Mesendoderm (in vitro differentiated cells): ENCODE measurements around the gene TRAM2.

ENCODE experiments used
- DNase-seq: peaks from one replicate; pipeline ENCODE4 v3.0.0; 2013
- H2AK5ac ChIP-seq: 2 replicates; pipeline ENCODE4 v1.6.1; 2013; ENCODE audit warnings: low read length, inconsistent platforms
- H2BK120ac ChIP-seq: 2 replicates; pipeline ENCODE4 v1.6.1; 2013; ENCODE audit warnings: low read depth, mild to moderate bottlenecking, low read length, moderate library complexity, mixed read lengths
- H2BK15ac ChIP-seq: replicated peaks from 2 replicates; pipeline ENCODE4 v1.6.1; 2013; ENCODE audit warnings: low read depth, mild to moderate bottlenecking, moderate library complexity
- H2BK5ac ChIP-seq: 2 replicates; pipeline ENCODE4 v1.6.1; 2013; ENCODE audit warnings: low read length, inconsistent platforms
- H3K18ac ChIP-seq: 2 replicates; pipeline ENCODE4 v1.6.1; 2013; ENCODE audit warnings: mild to moderate bottlenecking, low read length, mixed read lengths
- H3K23ac ChIP-seq: one replicate; pipeline ENCODE4 v1.6.1; 2013; ENCODE audit warnings: low read length
- H3K27ac ChIP-seq: 2 replicates; pipeline ENCODE4 v1.5.1; 2013; ENCODE audit warnings: low read depth, mild to moderate bottlenecking, inconsistent platforms, low read length, moderate library complexity
- H3K27me3 ChIP-seq: 2 replicates; pipeline ENCODE4 v1.6.1; 2013; ENCODE audit warnings: low read length, control low read depth, mild to moderate bottlenecking, inconsistent platforms; ENCODE audit not compliant: insufficient read depth, poor library complexity
- H3K36me3 ChIP-seq: 2 replicates; pipeline ENCODE4 v1.6.1; 2013; ENCODE audit warnings: low read length, inconsistent platforms; ENCODE audit not compliant: control insufficient read depth, insufficient read depth
- H3K4ac ChIP-seq: one replicate; pipeline ENCODE4 v1.6.1; 2013; ENCODE audit warnings: low read depth, mild to moderate bottlenecking, low read length, moderate library complexity
- H3K4me1 ChIP-seq: 2 replicates; pipeline ENCODE4 v1.6.1; 2013; ENCODE audit warnings: low read depth, low read length, inconsistent platforms; ENCODE audit not compliant: control insufficient read depth
- H3K4me2 ChIP-seq: 2 replicates; pipeline ENCODE4 v1.6.1; 2013; ENCODE audit warnings: low read length
- H3K4me3 ChIP-seq: 2 replicates; pipeline ENCODE4 v1.5.1; 2013; ENCODE audit warnings: mild to moderate bottlenecking, low read length
- H3K56ac ChIP-seq: one replicate; pipeline ENCODE4 v1.6.1; 2013; ENCODE audit warnings: low read length
- H3K79me1 ChIP-seq: 2 replicates; pipeline ENCODE4 v1.6.1; 2013; ENCODE audit warnings: low read length, inconsistent platforms
- H3K79me2 ChIP-seq: 2 replicates; pipeline ENCODE4 v1.6.1; 2013; ENCODE audit warnings: mild to moderate bottlenecking, low read length; ENCODE audit not compliant: control insufficient read depth, insufficient read depth
- H3K9ac ChIP-seq: 2 replicates; pipeline ENCODE4 v1.6.1; 2013; ENCODE audit warnings: low read length, inconsistent platforms
- H4K5ac ChIP-seq: one replicate; pipeline ENCODE4 v1.6.1; 2013; ENCODE audit warnings: low read length
- H4K8ac ChIP-seq: one replicate; pipeline ENCODE4 v1.6.1; 2013; ENCODE audit warnings: low read depth, mild to moderate bottlenecking, control low read depth, low read length, moderate library complexity
- WGBS: extraction: QIAGEN DNeasy Blood & Tissue Kit; methylation state at CpG from one replicate; pipeline ENCODE4 v1.1.7; 2013; ENCODE audit warnings: low lambda C conversion rate, missing lambda C conversion rate; ENCODE audit not compliant: insufficient coverage; ENCODE audit errors: extremely low coverage; 5-methylcytosine and 5-hydroxymethylcytosine counted together

TRAM2 gene

GRCh38 chr6:52517502-52518278, 59.2 kb downstream of the TRAM2 start:
- WGBS: no CpG with 5 or more reads among the region's 14 CpGs
- peak overlapping the region; percentile 79 for H3K4ac ChIP-seq
- no peaks in the 10 kb centered on the region for H3K36me3 ChIP-seq
- no peaks in the 10 kb centered on the region for H3K27me3 ChIP-seq
- H2AK5ac ChIP-seq: peak overlapping the region; percentile 58
- H4K8ac ChIP-seq: no peak overlapping the region
- peak overlapping the region; percentile 42 for H3K18ac ChIP-seq
- peak overlapping the region; percentile 92 for H3K27ac ChIP-seq
- H2BK5ac ChIP-seq: peak overlapping the region; percentile 93
- H4K5ac ChIP-seq: peak overlapping the region; percentile 68
- peaks cover 5% of the 10 kb centered on the region for H3K79me1 ChIP-seq
- no peaks in the 10 kb centered on the region for H3K79me2 ChIP-seq
- H2BK120ac ChIP-seq: peak overlapping the region; percentile 48
- H3K23ac ChIP-seq: no peak overlapping the region
- no peak overlapping the region for H3K4me3 ChIP-seq
- peak overlapping the region; percentile 57 for H3K9ac ChIP-seq
- H3K4me2 ChIP-seq: no peak overlapping the region
- DNase-seq: peak; percentile 97
- H3K56ac ChIP-seq: peak overlapping the region; percentile 82
- no peak overlapping the region for H2BK15ac ChIP-seq
- H3K4me1 ChIP-seq: peaks cover 11% of the 10 kb centered on the region

GRCh38 chr6:52516943-52517342, 59.9 kb downstream of the TRAM2 start:
- Histone ChIP-seq H2AK5ac (no peak overlapping the region), H2BK5ac (no peak overlapping the region), H3K79me1 (peaks cover 5% of the 10 kb centered on the region), H3K36me3 (no peaks in the 10 kb centered on the region), H3K4me2 (no peak overlapping the region), H2BK15ac (no peak overlapping the region), H3K4me3 (no peak overlapping the region), H3K23ac (no peak overlapping the region), H3K27me3 (no peaks in the 10 kb centered on the region), H3K9ac (no peak overlapping the region), H3K79me2 (no peaks in the 10 kb centered on the region), H3K18ac (peak overlapping the region; percentile 3), H3K27ac (no peak overlapping the region), H3K56ac (no peak overlapping the region), H4K5ac (no peak overlapping the region), H4K8ac (no peak overlapping the region), H3K4ac (no peak overlapping the region), H2BK120ac (no peak overlapping the region), H3K4me1 (peaks cover 11% of the 10 kb centered on the region)
- no peak for DNase-seq
- no CpG with 5 or more reads among the region's 3 CpGs for WGBS

GRCh38 chr6:52516269-52516668, 60.6 kb downstream of the TRAM2 start:
- no peak overlapping the region for H3K23ac ChIP-seq
- H3K27me3 ChIP-seq: no peaks in the 10 kb centered on the region
- H2BK5ac ChIP-seq: no peak overlapping the region
- H3K9ac ChIP-seq: no peak overlapping the region
- no peak overlapping the region for H2BK15ac ChIP-seq
- peaks cover 11% of the 10 kb centered on the region for H3K4me1 ChIP-seq
- H3K4me2 ChIP-seq: no peak overlapping the region
- DNase-seq: no peak
- no peak overlapping the region for H2BK120ac ChIP-seq
- H4K5ac ChIP-seq: no peak overlapping the region
- H3K4me3 ChIP-seq: no peak overlapping the region
- H3K27ac ChIP-seq: no peak overlapping the region
- no peak overlapping the region for H4K8ac ChIP-seq
- peaks cover 5% of the 10 kb centered on the region for H3K79me1 ChIP-seq
- H3K56ac ChIP-seq: no peak overlapping the region
- H3K18ac ChIP-seq: no peak overlapping the region
- no peak overlapping the region for H2AK5ac ChIP-seq
- WGBS: no CpG with 5 or more reads among the region's 1 CpG
- H3K36me3 ChIP-seq: no peaks in the 10 kb centered on the region
- no peaks in the 10 kb centered on the region for H3K79me2 ChIP-seq
- H3K4ac ChIP-seq: no peak overlapping the region

- no peak overlapping the region for H2AK5ac ChIP-seq
- H2BK15ac ChIP-seq: no peak overlapping the region
- no peak overlapping the region for H3K56ac ChIP-seq
- H3K9ac ChIP-seq: no peak overlapping the region
- DNase-seq: peak; percentile 59
- H4K5ac ChIP-seq: no peak overlapping the region
- peak overlapping the region; percentile 70 for H3K27ac ChIP-seq
- peaks cover 5% of the 10 kb centered on the region for H3K79me1 ChIP-seq
- H3K4me3 ChIP-seq: no peak overlapping the region
- no peak overlapping the region for H3K23ac ChIP-seq
- no peak overlapping the region for H2BK5ac ChIP-seq
- no peak overlapping the region for H3K4me2 ChIP-seq
- WGBS: no CpG with 5 or more reads among the region's 2 CpGs
- H2BK120ac ChIP-seq: no peak overlapping the region
- H3K4me1 ChIP-seq: peaks cover 11% of the 10 kb centered on the region
- no peaks in the 10 kb centered on the region for H3K79me2 ChIP-seq
- H3K4ac ChIP-seq: no peak overlapping the region
- no peak overlapping the region for H4K8ac ChIP-seq
- H3K36me3 ChIP-seq: no peaks in the 10 kb centered on the region
- no peaks in the 10 kb centered on the region for H3K27me3 ChIP-seq
- no peak overlapping the region for H3K18ac ChIP-seq
Measured at GRCh38 chr6:52515219-52515960, 61.5 kb downstream of the TRAM2 start.

- Histone ChIP-seq H2AK5ac (no peak overlapping the region), H3K18ac (no peak overlapping the region), H3K79me2 (no peaks in the 10 kb centered on the region), H3K4me3 (no peak overlapping the region), H4K8ac (no peak overlapping the region), H3K56ac (no peak overlapping the region), H3K36me3 (no peaks in the 10 kb centered on the region), H3K4ac (no peak overlapping the region), H3K23ac (no peak overlapping the region), H2BK15ac (no peak overlapping the region), H3K79me1 (peaks cover 5% of the 10 kb centered on the region), H3K9ac (no peak overlapping the region), H3K4me1 (peaks cover 11% of the 10 kb centered on the region), H4K5ac (no peak overlapping the region), H3K27ac (peak overlapping the region; percentile 70), H2BK120ac (no peak overlapping the region), H3K4me2 (no peak overlapping the region), H3K27me3 (no peaks in the 10 kb centered on the region), H2BK5ac (no peak overlapping the region)
- WGBS: no CpG with 5 or more reads among the region's 7 CpGs
- DNase-seq: peak; percentile 92
Measured at GRCh38 chr6:52514514-52514913, 62.3 kb downstream of the TRAM2 start.
